Loucy (cell line): Measurements from ENCODE around the gene TMEM169.

ENCODE experiments used
- EZH2phosphoT487 ChIP-seq: fragments of 200-600 bp; IDR thresholded peaks from 2 replicates; pipeline ENCODE4 v1.6.1; 2018; ENCODE audit warnings: antibody characterized with exemption, mild to moderate bottlenecking, moderate library complexity, borderline replicate concordance
- TF ChIP-seq, protein P1 (sequence below): fragments of 200-600 bp; sonication (generic); conservative IDR thresholded peaks from 2 replicates; pipeline ENCODE4 v1.5.1; 2014; ENCODE audit warnings: mild to moderate bottlenecking, antibody characterized with exemption, low read length

DNA sequence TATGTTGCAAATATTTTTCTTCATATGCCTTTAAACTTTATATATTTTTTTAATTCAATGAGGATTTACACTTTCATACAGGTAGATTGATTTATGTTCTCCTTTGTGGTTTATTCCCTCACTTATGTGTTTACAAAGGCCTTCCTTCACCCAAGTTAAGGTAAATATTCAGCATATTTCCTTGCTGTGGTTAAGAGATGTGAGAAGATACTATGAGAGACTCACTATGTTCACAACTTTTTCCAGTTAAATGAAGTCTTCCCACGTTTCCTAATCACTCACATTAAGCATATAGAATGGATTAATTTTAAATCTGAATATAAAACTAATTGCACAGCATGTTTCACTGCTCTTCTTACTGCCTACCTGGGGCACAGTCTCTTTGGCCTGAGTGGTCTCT, 707 bp upstream of the TMEM169 start:
- TF ChIP-seq, protein P1, sequence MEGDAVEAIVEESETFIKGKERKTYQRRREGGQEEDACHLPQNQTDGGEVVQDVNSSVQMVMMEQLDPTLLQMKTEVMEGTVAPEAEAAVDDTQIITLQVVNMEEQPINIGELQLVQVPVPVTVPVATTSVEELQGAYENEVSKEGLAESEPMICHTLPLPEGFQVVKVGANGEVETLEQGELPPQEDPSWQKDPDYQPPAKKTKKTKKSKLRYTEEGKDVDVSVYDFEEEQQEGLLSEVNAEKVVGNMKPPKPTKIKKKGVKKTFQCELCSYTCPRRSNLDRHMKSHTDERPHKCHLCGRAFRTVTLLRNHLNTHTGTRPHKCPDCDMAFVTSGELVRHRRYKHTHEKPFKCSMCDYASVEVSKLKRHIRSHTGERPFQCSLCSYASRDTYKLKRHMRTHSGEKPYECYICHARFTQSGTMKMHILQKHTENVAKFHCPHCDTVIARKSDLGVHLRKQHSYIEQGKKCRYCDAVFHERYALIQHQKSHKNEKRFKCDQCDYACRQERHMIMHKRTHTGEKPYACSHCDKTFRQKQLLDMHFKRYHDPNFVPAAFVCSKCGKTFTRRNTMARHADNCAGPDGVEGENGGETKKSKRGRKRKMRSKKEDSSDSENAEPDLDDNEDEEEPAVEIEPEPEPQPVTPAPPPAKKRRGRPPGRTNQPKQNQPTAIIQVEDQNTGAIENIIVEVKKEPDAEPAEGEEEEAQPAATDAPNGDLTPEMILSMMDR = no peak
- no peak for TF ChIP-seq EZH2phosphoT487
